Limb (tissue), 2 donors: ENCODE measurements around the gene CRYBB3.
A peak's percentile ranks its signal among the peaks of the same experiment; 100 is the strongest.
"Not testable (repeated sequence)": the region's sequence is repeated elsewhere in the genome, so short reads cannot be mapped to it uniquely, and the experiment has no call there.

Source experiments
- DNase-seq, 2 donors: peaks; one replicate each; pipeline ENCODE4 v3.0.0-alpha.2; 2016; ENCODE audit errors: extremely low spot score in 2 of 2

The CRYBB3 gene

GRCh38 chr22:25204547-25204946 is 4.9 kb downstream of the CRYBB3 start:
- DNase-seq = not testable (repeated sequence)

GRCh38 chr22:25205847-25206246 is 6.2 kb downstream of the CRYBB3 start:
- no peak for DNase-seq

- no peak for DNase-seq
These were observed 7.3 kb downstream of the CRYBB3 start for GRCh38 chr22:25206998-25207397.

- DNase-seq = no peak
These were observed 8.0 kb downstream of the CRYBB3 start for GRCh38 chr22:25207553-25208157.

GRCh38 chr22:25208328-25208727 is 8.7 kb downstream of the CRYBB3 start:
- no peak for DNase-seq

GRCh38 chr22:25208743-25209505 is 9.3 kb downstream of the CRYBB3 start:
- no peak for DNase-seq

- no peak for DNase-seq
These were observed 11.1 kb downstream of the CRYBB3 start for GRCh38 chr22:25210793-25211192.

GRCh38 chr22:25212337-25212736 is 12.7 kb downstream of the CRYBB3 start:
- DNase-seq = no peak

- DNase-seq = no peak
These were observed 13.6 kb downstream of the CRYBB3 start for GRCh38 chr22:25213221-25213620.

GRCh38 chr22:25216230-25216629 is 16.6 kb downstream of the CRYBB3 start:
- no peak for DNase-seq

- no peak for DNase-seq
These were observed 19.6 kb downstream of the CRYBB3 start, which contains the start of gene CRYBB2 for GRCh38 chr22:25219211-25219689. Gene CRYBB2 (plus strand): TSS chr22:25219639. CDS start chr22:25221430, 1,791 bp downstream.

- no peak for DNase-seq
These were observed 20.3 kb downstream of the CRYBB3 start for GRCh38 chr22:25219948-25220442.

- DNase-seq = no peak
These were observed 22.1 kb downstream of the CRYBB3 start for GRCh38 chr22:25221790-25222189.

- no peak for DNase-seq
These were observed 23.7 kb downstream of the CRYBB3 start for GRCh38 chr22:25223269-25223850.

- DNase-seq = no peak
These were observed 29.2 kb downstream of the CRYBB3 start for GRCh38 chr22:25228822-25229221.

GRCh38 chr22:25230760-25231159 is 31.1 kb downstream of the CRYBB3 start:
- DNase-seq = not testable (repeated sequence)

- no peak for DNase-seq
These were observed 32.6 kb downstream of the CRYBB3 start for GRCh38 chr22:25232301-25232700.

- DNase-seq = not testable (repeated sequence)
These were observed 34.0 kb downstream of the CRYBB3 start for GRCh38 chr22:25233706-25234105.

GRCh38 chr22:25235547-25236290 is 36.1 kb downstream of the CRYBB3 start:
- DNase-seq = peak; percentile 71 to 88

- no peak for DNase-seq
These were observed 36.8 kb downstream of the CRYBB3 start for GRCh38 chr22:25236417-25236816.

GRCh38 chr22:25237503-25237902 is 37.8 kb downstream of the CRYBB3 start:
- DNase-seq = no peak

GRCh38 chr22:25238058-25238457 is 38.4 kb downstream of the CRYBB3 start:
- DNase-seq = not testable (repeated sequence)
